Measurements from ENCODE around the gene FBXL15.

Gene FBXL15

DNA sequence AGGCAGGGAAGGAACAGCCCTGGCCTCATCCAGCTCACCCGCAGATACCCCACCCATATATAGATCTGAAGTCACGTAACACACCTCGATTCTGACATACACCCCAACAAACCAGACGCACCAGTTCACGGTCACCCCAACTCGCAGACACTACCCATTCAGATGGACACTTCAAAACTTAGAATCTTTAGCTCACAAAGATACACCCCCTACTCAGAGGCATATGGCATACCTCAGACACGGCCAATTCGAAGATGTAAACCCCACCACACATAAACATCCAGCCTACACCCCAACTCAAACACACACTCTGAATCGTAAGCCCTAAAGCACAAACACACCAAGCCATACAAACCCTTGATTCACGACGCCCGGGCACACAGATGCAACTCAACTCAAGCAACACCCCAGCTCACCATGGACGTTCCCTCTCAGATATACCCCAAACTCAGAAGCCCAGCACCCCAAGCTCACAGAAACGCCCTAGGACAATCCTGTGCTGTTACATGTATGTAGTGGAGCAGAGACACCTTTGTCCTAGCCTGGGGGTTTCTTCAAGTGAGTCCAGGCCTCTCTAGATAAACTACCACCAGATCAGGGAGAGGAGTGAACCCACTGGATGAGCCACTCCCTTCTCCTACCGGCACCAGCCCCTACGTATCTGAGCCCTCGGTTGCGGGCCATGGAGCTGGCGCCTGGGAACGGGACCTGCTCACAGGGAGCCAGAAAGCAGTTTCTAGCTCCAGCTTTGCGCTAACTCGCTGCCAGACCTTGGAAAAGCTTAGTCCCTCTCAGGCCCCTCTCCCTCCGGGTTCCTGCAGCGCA is 10.8 kb upstream of the FBXL15 start:
- H3K4me1 ChIP-seq (ENCODE audit: control insufficient read depth in 1 of 2, insufficient read depth in 1 of 2, low read depth in 1 of 2, low read length in 1 of 2), result peaks cover 0 to 12% of the 10 kb centered on the region in 2 experiments
- H3K36me3 ChIP-seq, result no peaks in the 10 kb centered on the region
- peaks cover 95% of the 10 kb centered on the region for H3K27me3 ChIP-seq
- no peaks in the 10 kb centered on the region for H3K9me3 ChIP-seq
- no peak overlapping the region for H3K4me3 ChIP-seq (ENCODE audit: low read depth in 1 of 2, low read length in 1 of 2)
- no peak overlapping the region for H3K27ac ChIP-seq
- TF ChIP-seq CTCF (IDR thresholded peaks at IDR 0.05), result no peak

DNA sequence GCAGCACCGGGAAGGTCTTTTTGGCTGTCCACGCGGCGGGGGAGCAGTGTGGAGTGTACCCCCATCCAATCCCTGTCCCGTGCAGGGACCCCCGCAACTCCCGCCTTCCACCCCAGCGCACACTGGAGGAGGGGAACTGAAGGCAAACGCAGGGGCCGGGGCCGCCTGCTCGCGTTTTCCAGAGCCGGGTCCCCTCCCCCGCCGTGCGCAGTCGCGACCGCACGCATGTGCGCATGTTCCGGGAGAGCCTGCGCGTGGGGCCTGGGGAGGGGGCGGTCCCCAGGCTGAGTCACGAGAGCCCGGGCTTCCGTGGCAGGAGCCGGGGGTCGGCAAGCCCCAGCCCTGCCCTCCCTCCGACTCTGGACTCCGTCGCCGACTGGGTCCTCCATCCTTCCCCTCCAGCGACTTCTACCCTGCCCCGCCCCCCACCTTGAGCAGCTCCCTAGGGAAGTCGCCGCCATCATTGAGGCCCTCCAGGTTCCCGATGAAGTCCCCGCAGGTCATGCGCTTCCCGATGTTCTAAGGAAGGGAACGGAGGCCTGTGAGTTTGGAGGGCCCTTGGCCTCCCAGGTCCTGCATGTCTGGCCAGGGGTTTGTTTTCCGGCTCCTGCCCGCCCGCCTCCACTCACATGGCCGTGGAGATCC is 10.1 kb upstream of the FBXL15 start:
- H3K4me1 ChIP-seq (ENCODE audit: control insufficient read depth in 1 of 2, insufficient read depth in 1 of 2, low read depth in 1 of 2, low read length in 1 of 2), result peaks cover 0 to 12% of the 10 kb centered on the region in 2 experiments
- H3K4me3 ChIP-seq (ENCODE audit: low read depth in 1 of 2, low read length in 1 of 2), result no peak overlapping the region
- TF ChIP-seq CTCF (IDR thresholded peaks at IDR 0.05), result no peak
- no peaks in the 10 kb centered on the region for H3K9me3 ChIP-seq
- H3K27ac ChIP-seq, result no peak overlapping the region
- peaks cover 97% of the 10 kb centered on the region for H3K27me3 ChIP-seq
- H3K36me3 ChIP-seq, result no peaks in the 10 kb centered on the region

DNA sequence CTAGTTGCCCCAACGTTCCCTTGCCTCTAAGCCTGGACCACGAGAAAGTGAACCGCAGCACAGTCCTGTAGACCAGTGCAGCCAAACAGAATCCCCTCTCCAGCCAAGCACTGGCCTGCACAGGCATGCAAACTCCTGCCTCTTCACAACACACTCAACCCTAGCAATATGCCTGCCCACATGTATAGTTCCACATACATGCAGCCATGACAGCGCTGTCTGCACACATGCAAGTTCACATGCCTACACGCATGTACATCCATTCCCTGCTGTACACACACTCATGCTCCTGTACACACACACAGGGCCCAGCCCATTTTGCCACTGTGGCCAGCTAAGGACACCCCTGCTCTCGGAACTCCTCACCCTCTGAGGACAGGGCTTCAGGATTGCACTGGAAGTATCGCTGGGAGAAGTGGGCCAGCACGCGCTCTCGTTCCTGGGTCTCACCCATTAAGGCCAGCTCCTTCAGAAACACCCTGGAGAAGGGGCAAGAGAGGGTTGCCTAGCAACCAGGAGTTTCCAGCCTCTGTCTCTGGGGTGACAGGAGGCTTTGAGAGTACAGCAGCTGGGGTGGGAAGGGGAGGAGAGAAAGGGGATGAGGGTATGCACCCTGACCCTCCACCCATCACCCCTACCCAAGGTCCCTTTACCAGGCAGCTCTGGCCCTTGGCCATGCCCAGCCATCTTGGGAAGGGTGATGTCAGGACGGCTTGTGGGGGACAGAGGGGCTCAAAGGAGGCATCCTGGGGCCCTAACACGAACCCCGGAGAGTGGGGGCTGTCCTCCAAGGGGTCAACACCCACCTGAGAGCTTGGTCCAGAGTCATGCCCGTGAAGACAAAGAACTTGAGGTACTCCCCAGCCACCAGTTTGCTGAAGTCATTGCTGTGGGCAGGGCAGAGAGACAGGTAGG is 9.0 kb upstream of the FBXL15 start:
- Histone ChIP-seq H3K4me3 (ENCODE audit: low read depth in 1 of 2, low read length in 1 of 2) (no peak overlapping the region), H3K27me3 (peaks cover 100% of the 10 kb centered on the region), H3K4me1 (ENCODE audit: control insufficient read depth in 1 of 2, insufficient read depth in 1 of 2, low read depth in 1 of 2, low read length in 1 of 2) (peaks cover 0 to 12% of the 10 kb centered on the region in 2 experiments), H3K9me3 (no peaks in the 10 kb centered on the region), H3K36me3 (no peaks in the 10 kb centered on the region), H3K27ac (no peak overlapping the region)
- no peak for TF ChIP-seq CTCF (IDR thresholded peaks at IDR 0.05)

GRCh38 chr10:102412293-102412692 is 8.3 kb upstream of the FBXL15 start:
- TF ChIP-seq CTCF (IDR thresholded peaks at IDR 0.05), result no peak
- Histone ChIP-seq H3K9me3 (no peaks in the 10 kb centered on the region), H3K27me3 (peaks cover 100% of the 10 kb centered on the region), H3K36me3 (no peaks in the 10 kb centered on the region), H3K4me3 (ENCODE audit: low read depth in 1 of 2, low read length in 1 of 2) (no peak overlapping the region), H3K27ac (no peak overlapping the region), H3K4me1 (ENCODE audit: control insufficient read depth in 1 of 2, insufficient read depth in 1 of 2, low read depth in 1 of 2, low read length in 1 of 2) (peaks cover 0 to 12% of the 10 kb centered on the region in 2 experiments)

DNA sequence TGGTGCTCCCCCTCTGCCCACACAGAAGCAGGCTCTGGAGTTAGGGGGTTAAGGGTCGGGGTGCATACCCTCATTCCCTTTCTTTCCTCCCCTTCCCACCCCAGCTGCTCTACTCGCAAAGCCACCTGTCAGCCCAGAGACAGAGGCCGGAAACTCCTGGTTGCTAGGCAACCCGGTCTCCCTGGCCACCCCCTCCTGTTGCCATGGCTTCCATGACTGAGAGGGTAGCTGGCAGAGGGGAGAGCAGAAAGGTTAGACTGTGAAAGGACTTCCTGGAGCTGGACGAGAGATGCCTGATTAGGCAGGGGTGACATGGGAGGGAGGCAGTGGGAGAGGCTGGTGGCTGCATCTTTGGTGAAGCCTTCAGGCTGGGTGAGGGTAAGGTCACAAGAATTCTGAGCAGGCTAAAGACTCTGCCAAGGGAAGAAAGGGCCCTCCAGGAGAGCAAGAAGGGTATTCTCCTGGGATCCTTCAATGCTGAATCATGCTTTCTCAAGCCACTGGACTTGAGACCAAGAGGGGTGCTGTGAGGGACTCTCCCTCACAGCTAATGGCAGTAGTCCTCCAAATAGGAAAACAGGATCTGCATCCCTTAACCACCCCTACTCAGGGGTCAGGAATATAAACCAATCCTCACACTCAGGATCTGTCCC is 7.5 kb upstream of the FBXL15 start:
- Histone ChIP-seq H3K27me3 (peaks cover 100% of the 10 kb centered on the region), H3K36me3 (no peaks in the 10 kb centered on the region), H3K4me3 (ENCODE audit: low read depth in 1 of 2, low read length in 1 of 2) (no peak overlapping the region), H3K4me1 (ENCODE audit: control insufficient read depth in 1 of 2, insufficient read depth in 1 of 2, low read depth in 1 of 2, low read length in 1 of 2) (peaks cover 0 to 12% of the 10 kb centered on the region in 2 experiments), H3K27ac (no peak overlapping the region), H3K9me3 (no peaks in the 10 kb centered on the region)
- no peak for TF ChIP-seq CTCF (IDR thresholded peaks at IDR 0.05)
